ENCODE measurements around the gene P2RX2.

The P2RX2 gene

GRCh38 chr12:132620899-132621656 lies 2.5 kb downstream of the P2RX2 start:
- DNase-seq, result no peak

GRCh38 chr12:132621657-132622435 lies 3.3 kb downstream of the P2RX2 start:
- no peak for DNase-seq

- no peak for DNase-seq
Observed at GRCh38 chr12:132622437-132623071, 4.0 kb downstream of the P2RX2 start.

- DNase-seq, result no peak
Observed at GRCh38 chr12:132623072-132623869, 4.7 kb downstream of the P2RX2 start.

GRCh38 chr12:132624186-132624855 lies 5.7 kb downstream of the P2RX2 start:
- no peak for DNase-seq

GRCh38 chr12:132624910-132625630 lies 6.5 kb downstream of the P2RX2 start:
- no peak for DNase-seq

- DNase-seq, result no peak
Observed at GRCh38 chr12:132625731-132626430, 7.3 kb downstream of the P2RX2 start.

GRCh38 chr12:132629330-132629729 lies 10.8 kb downstream of the P2RX2 start:
- DNase-seq, result no peak

- DNase-seq, result no peak
Observed at GRCh38 chr12:132630672-132631071, 12.1 kb downstream of the P2RX2 start.

- no peak for DNase-seq
Observed at GRCh38 chr12:132631666-132632065, 13.1 kb downstream of the P2RX2 start.

GRCh38 chr12:132632521-132633228 lies 14.1 kb downstream of the P2RX2 start:
- DNase-seq, result no peak

GRCh38 chr12:132633398-132633797 lies 14.8 kb downstream of the P2RX2 start:
- no peak for DNase-seq

- no peak for DNase-seq
Observed at GRCh38 chr12:132633901-132634300, 15.3 kb downstream of the P2RX2 start.

- DNase-seq, result no peak
Observed at GRCh38 chr12:132634411-132634990, 15.9 kb downstream of the P2RX2 start.

GRCh38 chr12:132635076-132635955 lies 16.7 kb downstream of the P2RX2 start:
- DNase-seq, result no peak

GRCh38 chr12:132637811-132638210 lies 19.2 kb downstream of the P2RX2 start:
- DNase-seq, result no peak

- DNase-seq, result no peak
Observed at GRCh38 chr12:132638541-132639408, 20.2 kb downstream of the P2RX2 start.

Data from activated naive CD4-positive, alpha-beta T cell (primary cell).